Keratinocyte (primary cell): Measurements from ENCODE around the gene STIM1. TPM values are rescaled to one million over a fixed set of nuclear protein-coding genes. Genes with fewer than 3 reads are reported as not detected.

Source experiments
- DNase-seq: peaks from one replicate; pipeline ENCODE4 v3.0.0-alpha.2; 2011; ENCODE audit warnings: low read depth, missing footprints, low spot score
- FAIRE-seq: peaks from 2 replicates; lab custom pipeline; 2011; peaks lifted over from hg19 to GRCh38; lab: Jason Lieb, UNC
- H2AFZ ChIP-seq: 2 replicates; pipeline ENCODE4 v1.6.0; 2012; ENCODE audit warnings: low read length, control low read depth, inconsistent platforms; ENCODE audit not compliant: control insufficient read depth
- H3K27ac ChIP-seq: 2 replicates; pipeline ENCODE4 v1.5.1; 2011; ENCODE audit warnings: low read length; ENCODE audit not compliant: control insufficient read depth, insufficient read depth
- H3K27me3 ChIP-seq: 3 replicates; pipeline ENCODE4 v1.6.0; 2011; ENCODE audit warnings: low read length; ENCODE audit not compliant: control insufficient read depth, insufficient read depth; ENCODE audit errors: extremely low read depth
- H3K36me3 ChIP-seq, 2 experiments: 2 replicates in 1 of 2; 3 replicates in 1 of 2; pipeline ENCODE4 v1.5.1; 2011; ENCODE audit warnings: low read length in 2 of 2, mild to moderate bottlenecking in 1 of 2; ENCODE audit not compliant: control insufficient read depth in 2 of 2, insufficient read depth in 2 of 2; ENCODE audit errors: extremely low read depth in 1 of 2
- H3K4me1 ChIP-seq: 3 replicates; pipeline ENCODE4 v1.5.1; 2011; ENCODE audit warnings: low read length; ENCODE audit not compliant: control insufficient read depth, insufficient read depth; ENCODE audit errors: extremely low read depth
- H3K4me2 ChIP-seq: 3 replicates; pipeline ENCODE4 v1.6.0; 2011; ENCODE audit warnings: low read depth, low read length; ENCODE audit not compliant: control insufficient read depth, insufficient read depth; ENCODE audit errors: extremely low read depth
- H3K4me3 ChIP-seq, 3 experiments: fragments of 200-600 bp in 1 of 3; sonication (generic) in 1 of 3; 2 replicates in 2 of 3; 3 replicates in 1 of 3; pipeline ENCODE4 v1.5.1; 2011 to 2016; ENCODE audit warnings: low read length in 3 of 3, mild to moderate bottlenecking in 3 of 3, control low read depth in 2 of 3, inconsistent platforms in 1 of 3, low read depth in 1 of 3, mixed read lengths in 1 of 3, mixed run types in 1 of 3, moderate library complexity in 1 of 3; ENCODE audit not compliant: control insufficient read depth in 2 of 3, insufficient read depth in 2 of 3; ENCODE audit errors: extremely low read depth in 1 of 3
- H3K79me2 ChIP-seq: 2 replicates; pipeline ENCODE4 v1.6.0; 2012; ENCODE audit warnings: low read length; ENCODE audit not compliant: control insufficient read depth, insufficient read depth
- H3K9ac ChIP-seq: 3 replicates; pipeline ENCODE4 v1.6.0; 2011; ENCODE audit warnings: low read length; ENCODE audit not compliant: control insufficient read depth, insufficient read depth; ENCODE audit errors: extremely low read depth
- H3K9me1 ChIP-seq: 3 replicates; pipeline ENCODE4 v1.6.0; 2011; ENCODE audit warnings: low read length; ENCODE audit not compliant: control insufficient read depth, insufficient read depth; ENCODE audit errors: extremely low read depth
- H3K9me3 ChIP-seq: 2 replicates; pipeline ENCODE4 v1.5.1; 2012; ENCODE audit warnings: low read depth, low read length; ENCODE audit not compliant: control insufficient read depth
- H4K20me1 ChIP-seq: 3 replicates; pipeline ENCODE4 v1.6.0; 2011; ENCODE audit warnings: low read length; ENCODE audit not compliant: control insufficient read depth, insufficient read depth; ENCODE audit errors: extremely low read depth
- CTCF ChIP-seq, 3 experiments: IDR thresholded peaks in 1 of 3; conservative IDR thresholded peaks in 1 of 3; optimal IDR thresholded peaks in 1 of 3; 2 replicates in 2 of 3; 3 replicates in 1 of 3; pipeline versions ENCODE3 to v1.5.1; 2011; ENCODE audit warnings: low read length in 3 of 3, mild to moderate bottlenecking in 3 of 3, moderate library complexity in 2 of 3, control low read depth in 1 of 3, inconsistent platforms in 1 of 3; ENCODE audit not compliant: insufficient read depth in 2 of 3; ENCODE audit errors: extremely low read depth in 1 of 3
- EZH2 ChIP-seq: IDR thresholded peaks from one replicate; pipeline ENCODE4 v1.6.1; 2012; ENCODE audit warnings: inconsistent platforms, mild to moderate bottlenecking, low read length, moderate library complexity
- dilution Hi-C: fragments of 300-500 bp; cut with MboI; formaldehyde crosslinking; loops from one replicate; pipeline ENCODE4 v1.7.0; 2020; ENCODE audit warnings: low sequenced_read_pairs; ENCODE audit not compliant: extremely low pct_ligation_motif_present
- polyA plus RNA-seq, 5 experiments: library from polyadenylated mRNA; depleted of rRNA in 3 of 5; stranded (reverse) in 3 of 5; stranded (forward) in 1 of 5; unstranded in 1 of 5; fragments of >200 nt; gene quantifications; 1 replicate in 1 of 5; 2 replicates in 3 of 5; 3 replicates in 1 of 5; pipeline versions ENCODE4 v1.2.1 to v1.2.3, GENCODE V29; 2011 to 2012; ENCODE audit warnings: missing spikeins in 2 of 5, low read depth in 1 of 5, low replicate concordance in 1 of 5

The STIM1 gene
- polyA plus RNA-seq, 1 donor (not counting 4 experiments of a cell fraction or from before 2014, with no cell fraction given): 23.7 TPM

GRCh38 chr11:3957437-3957836, 102.0 kb downstream of the STIM1 start:
- Histone ChIP-seq H3K4me1 (peaks cover 50% of the 10 kb centered on the region), H3K9me3 (no peaks in the 10 kb centered on the region), H3K27me3 (no peaks in the 10 kb centered on the region), H3K9me1 (no peaks in the 10 kb centered on the region), H3K4me3 (no peak overlapping the region), H3K36me3 (no peaks in the 10 kb centered on the region), H3K79me2 (peaks cover 10% of the 10 kb centered on the region), H2AFZ (no peak overlapping the region), H4K20me1 (no peaks in the 10 kb centered on the region), H3K9ac (no peak overlapping the region), H3K27ac (no peak overlapping the region), H3K4me2 (no peak overlapping the region)
- TF ChIP-seq CTCF (optimal IDR thresholded peaks at IDR 0.05 in 1 of 3, IDR thresholded peaks at IDR 0.05 in 1 of 3, conservative IDR thresholded peaks at IDR 0.05 in 1 of 3; ENCODE audit: extremely low read depth in 1 of 3, insufficient read depth in 2 of 3, low read length in 3 of 3) (no peak), EZH2 (no peak)
- dilution Hi-C loops: loop anchor here (25.0 kb wide), 1 partner anchor 105 kb away; no protein-coding TSS in a partner anchor
- FAIRE-seq: no peak
- DNase-seq: no peak

GRCh38 chr11:3958281-3958680, 102.8 kb downstream of the STIM1 start:
- no peaks in the 10 kb centered on the region for H3K9me3 ChIP-seq
- TF ChIP-seq EZH2 (no peak), CTCF (optimal IDR thresholded peaks at IDR 0.05 in 1 of 3, IDR thresholded peaks at IDR 0.05 in 1 of 3, conservative IDR thresholded peaks at IDR 0.05 in 1 of 3; ENCODE audit: extremely low read depth in 1 of 3, insufficient read depth in 2 of 3, low read length in 3 of 3) (no peak)
- H3K36me3 ChIP-seq: no peaks in the 10 kb centered on the region
- H3K9ac ChIP-seq: no peak overlapping the region
- no peak overlapping the region for H2AFZ ChIP-seq
- no peaks in the 10 kb centered on the region for H3K9me1 ChIP-seq
- DNase-seq (no peak), FAIRE-seq (no peak)
- H3K4me2 ChIP-seq: no peak overlapping the region
- no peaks in the 10 kb centered on the region for H3K27me3 ChIP-seq
- dilution Hi-C loops: loop anchor here (25.0 kb wide), 1 partner anchor 104 kb away; no protein-coding TSS in a partner anchor
- no peaks in the 10 kb centered on the region for H4K20me1 ChIP-seq
- peaks cover 10% of the 10 kb centered on the region for H3K79me2 ChIP-seq
- no peak overlapping the region for H3K4me3 ChIP-seq
- H3K4me1 ChIP-seq: peaks cover 50% of the 10 kb centered on the region
- no peak overlapping the region for H3K27ac ChIP-seq
